Neural crest cell (in vitro differentiated cells): ENCODE measurements around the gene CDK12. TPM values are rescaled to one million over a fixed set of nuclear protein-coding genes. Genes with fewer than 3 reads are reported as not detected.
"Not testable (repeated sequence)": the region's sequence is repeated elsewhere in the genome, so short reads cannot be mapped to it uniquely, and the experiment has no call there.

Experiments
- DNase-seq: peaks from one replicate; pipeline ENCODE4 v3.0.0; 2021; ENCODE audit warnings: low read depth, mixed read lengths, low spot score
- H3K27ac Mint-ChIP-seq: one replicate; pipeline ENCODE4 v1.8.0; 2021; ENCODE audit warnings: mild to moderate bottlenecking, mixed read lengths; ENCODE audit not compliant: unreplicated experiment
- H3K27me3 Mint-ChIP-seq: 2 replicates; pipeline ENCODE4 v1.8.0; 2021; ENCODE audit warnings: low read depth, mild to moderate bottlenecking, mixed read lengths
- H3K36me3 Mint-ChIP-seq: 2 replicates; pipeline ENCODE4 v1.8.0; 2021; ENCODE audit warnings: low read depth, mild to moderate bottlenecking, mixed read lengths
- H3K4me1 Mint-ChIP-seq: 2 replicates; pipeline ENCODE4 v1.8.0; 2021; ENCODE audit warnings: mixed read lengths
- H3K4me3 Mint-ChIP-seq: one replicate; pipeline ENCODE4 v1.8.0; 2021; ENCODE audit warnings: mild to moderate bottlenecking, mixed read lengths
- H3K9me3 Mint-ChIP-seq: 2 replicates; pipeline ENCODE4 v1.8.0; 2021; ENCODE audit warnings: mixed read lengths
- total RNA-seq: library from RNA; stranded (reverse); gene quantifications from 2 replicates; pipeline ENCODE4 v1.2.1, GENCODE V29; 2021
- TF ChIP-seq, protein P1 (sequence below): fragments of 200-600 bp; sonication (generic); conservative IDR thresholded peaks from 2 replicates; pipeline ENCODE4 v1.5.0; 2021; ENCODE audit warnings: antibody characterized with exemption, mild to moderate bottlenecking

The CDK12 gene
- total RNA-seq, 1 donor from 2014 or later = 69.8 TPM

DNA sequence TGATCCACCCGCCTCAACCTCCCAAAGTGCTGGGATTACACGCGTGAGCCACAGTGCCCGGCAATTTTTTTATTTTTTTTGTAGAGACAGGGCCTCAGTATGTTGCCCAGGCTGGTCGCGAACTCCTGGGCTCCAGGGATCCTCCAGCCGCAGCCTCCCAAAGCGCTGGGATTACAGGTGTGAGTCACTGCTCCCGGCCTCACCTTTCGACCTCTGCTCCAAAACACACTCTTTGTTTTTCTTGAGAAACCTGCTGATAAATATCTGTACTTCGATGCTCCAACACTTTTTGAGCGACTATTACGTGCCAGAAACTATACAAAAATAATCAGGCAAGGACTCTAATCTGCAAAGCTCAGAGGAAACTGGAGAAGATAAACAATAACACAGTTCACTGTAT is 11.2 kb upstream of the CDK12 start:
- H3K27ac Mint-ChIP-seq = peak overlapping the region; percentile 100
- no peaks in the 10 kb centered on the region for H3K27me3 Mint-ChIP-seq
- peaks cover 14% of the 10 kb centered on the region for H3K4me1 Mint-ChIP-seq
- no peaks in the 10 kb centered on the region for H3K9me3 Mint-ChIP-seq
- H3K4me3 Mint-ChIP-seq = peak overlapping the region; percentile 100
- TF ChIP-seq, protein P1, sequence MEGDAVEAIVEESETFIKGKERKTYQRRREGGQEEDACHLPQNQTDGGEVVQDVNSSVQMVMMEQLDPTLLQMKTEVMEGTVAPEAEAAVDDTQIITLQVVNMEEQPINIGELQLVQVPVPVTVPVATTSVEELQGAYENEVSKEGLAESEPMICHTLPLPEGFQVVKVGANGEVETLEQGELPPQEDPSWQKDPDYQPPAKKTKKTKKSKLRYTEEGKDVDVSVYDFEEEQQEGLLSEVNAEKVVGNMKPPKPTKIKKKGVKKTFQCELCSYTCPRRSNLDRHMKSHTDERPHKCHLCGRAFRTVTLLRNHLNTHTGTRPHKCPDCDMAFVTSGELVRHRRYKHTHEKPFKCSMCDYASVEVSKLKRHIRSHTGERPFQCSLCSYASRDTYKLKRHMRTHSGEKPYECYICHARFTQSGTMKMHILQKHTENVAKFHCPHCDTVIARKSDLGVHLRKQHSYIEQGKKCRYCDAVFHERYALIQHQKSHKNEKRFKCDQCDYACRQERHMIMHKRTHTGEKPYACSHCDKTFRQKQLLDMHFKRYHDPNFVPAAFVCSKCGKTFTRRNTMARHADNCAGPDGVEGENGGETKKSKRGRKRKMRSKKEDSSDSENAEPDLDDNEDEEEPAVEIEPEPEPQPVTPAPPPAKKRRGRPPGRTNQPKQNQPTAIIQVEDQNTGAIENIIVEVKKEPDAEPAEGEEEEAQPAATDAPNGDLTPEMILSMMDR = no peak
- no peak for DNase-seq
- peaks cover 3% of the 10 kb centered on the region for H3K36me3 Mint-ChIP-seq

DNA sequence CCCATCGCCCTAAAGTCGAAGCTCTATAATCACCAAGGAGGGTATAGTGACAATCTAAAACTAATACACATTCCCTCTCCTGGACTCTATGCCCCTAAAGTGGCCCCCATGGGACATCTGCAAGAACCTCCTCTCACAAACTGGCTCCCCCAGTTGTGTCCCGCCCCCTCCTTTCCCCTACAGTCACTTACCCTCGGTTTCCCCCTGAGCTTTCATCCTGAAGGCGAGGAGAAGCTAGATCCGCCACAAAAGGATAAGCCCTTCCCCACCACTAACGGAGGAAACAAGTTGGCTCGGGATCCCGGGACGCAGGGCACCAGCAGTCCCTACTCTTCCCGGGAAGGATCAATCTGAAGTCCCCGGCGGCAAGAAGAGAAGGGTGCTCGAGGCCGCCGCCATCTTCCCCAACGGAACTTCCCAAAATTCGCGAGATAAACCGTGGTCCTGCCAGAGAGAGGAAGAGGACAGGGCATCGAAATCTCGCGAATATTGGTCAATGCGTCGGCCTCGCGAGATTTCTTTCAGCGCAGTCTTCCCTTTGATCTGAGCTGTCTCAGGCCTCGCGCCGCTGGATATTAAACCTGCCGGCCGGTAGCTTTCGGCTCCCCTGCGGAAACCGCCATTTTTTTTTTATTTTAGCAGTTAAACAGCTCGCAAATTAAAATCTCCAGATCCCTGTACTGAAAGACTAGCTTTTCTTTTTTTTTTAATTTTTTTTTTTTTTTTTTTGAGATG is 10.3 kb upstream of the CDK12 start, which contains the start of gene MED1:
TSS of gene MED1 (minus strand) at position 417 of the 735 bp plus-strand sequence. CDS start at position 216, 201 bp downstream.
- Mint-ChIP-seq H3K27ac (peak within 1 kb of the TSS; percentile 100), H3K4me1 (peaks cover 14% of the 10 kb centered on the region), H3K27me3 (no peaks in the 10 kb centered on the region), H3K4me3 (peak within 1 kb of the TSS; percentile 100), H3K9me3 (no peaks in the 10 kb centered on the region), H3K36me3 (peaks cover 3% of the 10 kb centered on the region)
- TF ChIP-seq, protein P1 = no peak
- peak; percentile 79 for DNase-seq

DNA sequence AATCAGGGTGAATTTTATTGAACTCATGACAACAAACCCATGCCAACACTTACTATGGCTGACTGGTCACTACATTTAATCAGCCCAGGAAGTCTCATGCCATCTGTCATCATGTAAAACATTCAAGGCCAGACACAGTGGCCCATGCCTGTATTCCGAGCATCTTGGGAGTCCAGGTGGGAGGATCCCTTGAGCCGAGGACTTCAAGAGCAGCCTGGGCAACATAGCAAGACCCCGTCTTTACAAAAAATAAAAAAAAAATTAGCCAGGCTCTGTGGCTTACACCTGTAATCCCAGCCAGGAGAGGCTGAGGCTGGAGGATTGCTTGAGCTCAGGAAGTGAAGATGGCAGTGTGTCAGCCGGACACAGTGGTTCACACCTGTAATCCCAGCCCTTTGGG is 5.4 kb upstream of the CDK12 start:
- TF ChIP-seq, protein P1 = no peak
- Mint-ChIP-seq H3K4me1 (peaks cover 5% of the 10 kb centered on the region), H3K27ac (no peak overlapping the region), H3K4me3 (no peak overlapping the region), H3K36me3 (no peaks in the 10 kb centered on the region), H3K9me3 (no peaks in the 10 kb centered on the region), H3K27me3 (no peaks in the 10 kb centered on the region)
- DNase-seq = no peak

DNA sequence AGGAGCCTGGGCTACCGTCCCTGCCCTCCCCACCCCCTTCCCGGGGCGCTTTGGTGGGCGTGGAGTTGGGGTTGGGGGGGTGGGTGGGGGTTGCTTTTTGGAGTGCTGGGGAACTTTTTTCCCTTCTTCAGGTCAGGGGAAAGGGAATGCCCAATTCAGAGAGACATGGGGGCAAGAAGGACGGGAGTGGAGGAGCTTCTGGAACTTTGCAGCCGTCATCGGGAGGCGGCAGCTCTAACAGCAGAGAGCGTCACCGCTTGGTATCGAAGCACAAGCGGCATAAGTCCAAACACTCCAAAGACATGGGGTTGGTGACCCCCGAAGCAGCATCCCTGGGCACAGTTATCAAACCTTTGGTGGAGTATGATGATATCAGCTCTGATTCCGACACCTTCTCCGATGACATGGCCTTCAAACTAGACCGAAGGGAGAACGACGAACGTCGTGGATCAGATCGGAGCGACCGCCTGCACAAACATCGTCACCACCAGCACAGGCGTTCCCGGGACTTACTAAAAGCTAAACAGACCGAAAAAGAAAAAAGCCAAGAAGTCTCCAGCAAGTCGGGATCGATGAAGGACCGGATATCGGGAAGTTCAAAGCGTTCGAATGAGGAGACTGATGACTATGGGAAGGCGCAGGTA is 762 bp downstream of the CDK12 start:
- H3K36me3 Mint-ChIP-seq = peaks cover 7% of the 10 kb centered on the region
- H3K27me3 Mint-ChIP-seq = peaks cover 3% of the 10 kb centered on the region
- H3K27ac Mint-ChIP-seq = peak overlapping the region; percentile 95
- no peaks in the 10 kb centered on the region for H3K9me3 Mint-ChIP-seq
- H3K4me1 Mint-ChIP-seq = peaks cover 42% of the 10 kb centered on the region
- DNase-seq = peak; percentile 4
- peak overlapping the region; percentile 99 for H3K4me3 Mint-ChIP-seq
- TF ChIP-seq, protein P1 = no peak

DNA sequence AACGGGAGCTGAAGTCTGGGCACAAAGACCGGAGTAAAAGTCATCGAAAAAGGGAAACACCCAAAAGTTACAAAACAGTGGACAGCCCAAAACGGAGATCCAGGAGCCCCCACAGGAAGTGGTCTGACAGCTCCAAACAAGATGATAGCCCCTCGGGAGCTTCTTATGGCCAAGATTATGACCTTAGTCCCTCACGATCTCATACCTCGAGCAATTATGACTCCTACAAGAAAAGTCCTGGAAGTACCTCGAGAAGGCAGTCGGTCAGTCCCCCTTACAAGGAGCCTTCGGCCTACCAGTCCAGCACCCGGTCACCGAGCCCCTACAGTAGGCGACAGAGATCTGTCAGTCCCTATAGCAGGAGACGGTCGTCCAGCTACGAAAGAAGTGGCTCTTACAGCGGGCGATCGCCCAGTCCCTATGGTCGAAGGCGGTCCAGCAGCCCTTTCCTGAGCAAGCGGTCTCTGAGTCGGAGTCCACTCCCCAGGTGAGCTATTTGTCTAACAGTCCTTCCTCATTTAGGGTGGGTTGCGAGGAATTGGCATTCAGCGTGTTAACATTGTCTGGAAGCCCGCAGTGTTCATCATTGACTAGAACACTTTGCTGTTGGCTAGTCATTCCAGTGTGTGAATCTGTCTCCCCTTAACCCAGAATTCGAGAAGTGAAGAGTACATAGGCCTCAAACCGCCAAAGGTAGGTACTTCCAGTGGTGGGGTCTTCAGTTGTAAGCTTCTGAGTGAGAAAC is 1.5 kb downstream of the CDK12 start:
- Mint-ChIP-seq H3K27me3 (peaks cover 3% of the 10 kb centered on the region), H3K36me3 (peaks cover 11% of the 10 kb centered on the region), H3K4me1 (peaks cover 48% of the 10 kb centered on the region), H3K27ac (peak overlapping the region; percentile 95), H3K4me3 (peak overlapping the region; percentile 99), H3K9me3 (no peaks in the 10 kb centered on the region)
- DNase-seq = peak; percentile 4
- TF ChIP-seq, protein P1 = no peak

DNA sequence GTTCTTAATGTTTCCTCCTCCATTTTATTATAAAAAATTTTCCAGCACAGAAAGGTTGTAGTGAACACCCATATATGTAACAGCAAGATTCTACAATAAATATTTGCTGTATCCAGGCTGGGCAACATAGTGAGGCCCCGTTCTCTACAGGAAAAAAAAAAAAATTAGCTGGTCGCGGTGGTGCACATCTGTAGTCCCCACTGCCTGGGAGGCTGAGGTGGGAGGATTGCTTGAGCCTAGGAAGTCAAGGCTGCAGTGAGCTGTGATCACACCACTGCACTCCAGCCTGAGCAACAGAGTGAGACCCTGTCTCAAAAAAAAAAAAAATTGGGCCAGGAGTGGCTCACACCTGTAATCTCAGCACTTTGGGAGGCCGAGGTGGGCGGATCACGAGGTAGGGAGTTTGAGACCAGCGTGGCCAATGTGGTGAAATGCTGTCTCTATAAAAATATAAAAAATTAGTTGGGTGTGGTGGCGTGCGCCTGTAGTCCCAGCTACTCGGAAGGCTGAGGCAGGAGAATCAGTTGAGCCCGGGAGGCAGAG is 3.4 kb downstream of the CDK12 start:
- not testable (repeated sequence) for DNase-seq, H3K27me3 Mint-ChIP-seq, H3K27ac Mint-ChIP-seq, H3K9me3 Mint-ChIP-seq
- Mint-ChIP-seq H3K4me3 (peak overlapping the region; percentile 99), H3K4me1 (peaks cover 48% of the 10 kb centered on the region), H3K36me3 (peaks cover 11% of the 10 kb centered on the region)

DNA sequence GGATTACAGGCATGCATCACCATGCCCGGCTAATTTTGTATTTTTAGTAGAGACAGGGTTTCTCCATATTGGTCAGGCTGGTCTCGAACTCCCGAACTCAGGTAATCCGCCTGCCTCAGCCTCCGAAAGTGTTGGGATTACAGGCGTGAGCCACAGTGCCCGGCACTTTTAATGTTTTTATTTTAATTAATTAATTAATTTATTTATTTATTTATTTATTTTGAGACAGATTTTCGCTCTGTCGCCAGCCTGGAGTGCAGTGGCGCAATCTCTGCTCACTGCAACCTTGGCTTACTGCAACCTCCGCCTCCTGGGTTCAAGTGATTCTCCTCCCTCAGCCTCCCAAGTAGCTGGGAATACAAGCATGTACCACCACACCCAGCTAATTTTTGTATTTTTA is 7.3 kb downstream of the CDK12 start:
- H3K9me3 Mint-ChIP-seq, H3K27me3 Mint-ChIP-seq, H3K4me3 Mint-ChIP-seq, DNase-seq, H3K27ac Mint-ChIP-seq: not testable (repeated sequence)
- Mint-ChIP-seq H3K36me3 (peaks cover 11% of the 10 kb centered on the region), H3K4me1 (peaks cover 27% of the 10 kb centered on the region)
